ENCODE results near the gene HP. TPM values are rescaled to one million over a fixed set of nuclear protein-coding genes. Genes with fewer than 3 reads are reported as not detected.

Gene HP
- total RNA-seq, 1 donor, result not detected

DNA sequence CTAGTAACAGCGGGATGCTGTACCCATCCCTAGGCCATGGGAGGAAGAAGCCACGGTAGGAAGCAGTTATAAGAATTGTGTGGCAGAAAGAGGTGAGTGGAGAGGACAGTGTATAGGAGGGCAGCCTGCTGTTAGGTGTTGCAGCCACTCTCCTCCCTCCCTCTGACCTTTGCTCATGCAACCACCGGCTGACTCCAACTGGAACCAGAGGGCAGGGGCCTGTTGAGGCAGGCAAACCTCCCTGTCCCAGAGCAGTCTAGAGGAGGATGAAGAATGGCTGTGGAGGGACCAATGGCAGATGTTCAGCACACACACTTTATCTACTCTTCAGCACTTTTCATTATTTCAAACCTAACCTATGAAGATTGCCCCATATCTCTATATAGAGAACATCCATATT lies 36.9 kb downstream of the HP start:
- DNase-seq (ENCODE audit: low read depth), result no peak
- H3K4me3 ChIP-seq (ENCODE audit: low read depth, low read length), result no peak overlapping the region

DNA sequence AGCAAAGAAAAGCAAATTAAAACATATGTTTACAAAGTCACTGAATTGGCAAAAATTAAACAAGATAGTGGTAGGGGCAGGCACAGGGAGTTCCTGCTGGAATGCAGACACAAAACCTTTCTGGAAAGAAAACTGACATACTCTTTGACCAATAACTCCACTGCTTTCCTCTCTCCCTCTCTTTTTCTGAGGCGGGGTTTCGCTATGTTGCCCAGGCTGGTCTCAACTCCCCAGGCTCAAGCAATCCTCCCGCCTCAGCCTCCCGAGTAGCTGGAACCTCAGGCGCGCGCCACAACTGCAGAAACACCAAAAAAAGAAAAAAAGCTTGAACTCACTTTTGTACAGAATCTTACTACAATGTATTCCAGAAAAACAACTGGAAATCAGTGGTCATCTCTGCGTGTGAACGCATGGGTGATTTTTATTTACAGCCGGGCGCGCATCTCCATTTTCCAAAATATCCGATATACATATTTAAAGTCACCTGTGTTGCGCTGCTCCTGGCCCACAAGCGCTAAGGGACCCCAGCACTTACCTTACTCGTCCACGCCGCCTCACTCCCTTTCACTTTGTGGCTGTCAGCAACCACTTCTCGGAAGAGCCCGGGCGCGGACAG lies 38.6 kb downstream of the HP start:
- no peak for TF ChIP-seq CTCF (IDR thresholded peaks at IDR 0.05; ENCODE audit: insufficient read depth, low read depth, low read length)
- peak; percentile 72 for DNase-seq (ENCODE audit: low read depth)
- H3K4me3 ChIP-seq (ENCODE audit: low read depth, low read length), result peak overlapping the region; percentile 93

More for the DNA sequence above, 36.9 kb downstream of the HP start:
- TF ChIP-seq CTCF (IDR thresholded peaks at IDR 0.05; ENCODE audit: insufficient read depth, low read depth, low read length), result no peak

- peak within 1 kb of the TSS; percentile 93 for H3K4me3 ChIP-seq (ENCODE audit: low read depth, low read length)
- no peak for TF ChIP-seq CTCF (IDR thresholded peaks at IDR 0.05; ENCODE audit: insufficient read depth, low read depth, low read length)
- peak; percentile 99 for DNase-seq (ENCODE audit: low read depth)
These were observed 39.4 kb downstream of the HP start, which contains the start of the genes DHX38 and TXNL4B for GRCh38 chr16:72093448-72094265. Gene DHX38, plus strand, starts transcription at chr16:72093847. Its CDS starts 2,311 bp downstream, at chr16:72096158. Gene TXNL4B, minus strand, starts transcription at chr16:72093620. Its CDS starts 2,871 bp downstream, at chr16:72090749.

- no peak for DNase-seq (ENCODE audit: low read depth)
- peak overlapping the region; percentile 93 for H3K4me3 ChIP-seq (ENCODE audit: low read depth, low read length)
- no peak for TF ChIP-seq CTCF (IDR thresholded peaks at IDR 0.05; ENCODE audit: insufficient read depth, low read depth, low read length)
These were observed 39.9 kb downstream of the HP start for GRCh38 chr16:72094266-72094610.

DNA sequence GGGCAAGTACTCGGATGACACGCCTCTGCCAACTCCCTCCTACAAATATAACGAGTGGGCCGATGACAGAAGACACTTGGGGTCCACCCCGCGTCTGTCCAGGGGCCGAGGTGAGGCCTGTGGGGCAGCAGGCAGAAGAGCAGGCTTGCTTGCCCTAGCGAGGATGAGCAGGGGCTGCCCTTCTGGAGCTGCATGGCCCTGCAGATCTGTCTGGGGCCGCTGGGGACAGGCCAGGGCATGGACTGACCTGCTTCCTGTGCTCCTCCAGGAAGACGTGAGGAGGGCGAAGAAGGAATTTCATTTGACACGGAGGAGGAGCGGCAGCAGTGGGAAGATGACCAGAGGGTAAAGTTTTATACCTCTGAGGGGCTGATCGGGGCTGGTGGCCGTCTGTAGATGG lies 44.6 kb downstream of the HP start:
- no peak for DNase-seq (ENCODE audit: low read depth)
- no peak for TF ChIP-seq CTCF (IDR thresholded peaks at IDR 0.05; ENCODE audit: insufficient read depth, low read depth, low read length)
- no peak overlapping the region for H3K4me3 ChIP-seq (ENCODE audit: low read depth, low read length)

GRCh38 chr16:72099377-72099818 lies 45.1 kb downstream of the HP start:
- H3K4me3 ChIP-seq (ENCODE audit: low read depth, low read length), result no peak overlapping the region

More at GRCh38 chr16:72099377-72099818, 45.1 kb downstream of the HP start:
- TF ChIP-seq CTCF (IDR thresholded peaks at IDR 0.05; ENCODE audit: insufficient read depth, low read depth, low read length), result peak; percentile 63
- peak; percentile 49 for DNase-seq (ENCODE audit: low read depth)
